DND-41 (cell line): ENCODE results near the gene SEC31B.

Experiments
- CTCF ChIP-seq: IDR thresholded peaks from 2 replicates; pipeline ENCODE4 v1.5.1; 2012; ENCODE audit warnings: borderline replicate concordance, low read length, moderate library complexity, mild to moderate bottlenecking; ENCODE audit not compliant: poor library complexity, severe bottlenecking; ENCODE audit errors: extremely low read depth
- EZH2 ChIP-seq: IDR thresholded peaks from 3 replicates; pipeline ENCODE4 v1.6.1; 2012; ENCODE audit warnings: borderline replicate concordance, low read depth, mild to moderate bottlenecking, moderate library complexity, low read length, inconsistent platforms; ENCODE audit not compliant: severe bottlenecking

- no peak for TF ChIP-seq EZH2
- no peak for TF ChIP-seq CTCF
Measured at GRCh38 chr10:100477970-100478369, 41.7 kb downstream of the SEC31B start.
